Upper lobe of left lung (tissue), 6 donors: ENCODE results near the gene SUPT16H. TPM values are rescaled to one million over a fixed set of nuclear protein-coding genes. Genes with fewer than 3 reads are reported as not detected.

Experiments
- ATAC-seq, 2 donors: fragments of 200-7000 bp; cut with Tn5 transposase; one replicate each; pipeline ENCODE4 v1.9.1; 2022; ENCODE audit warnings: mild to moderate bottlenecking in 2 of 2, moderate library complexity in 2 of 2; ENCODE audit not compliant: low FRiP score in 2 of 2
- DNase-seq, 2 donors: peaks; one replicate each; pipeline ENCODE4 v3.0.0-alpha.2; 2019 to 2020
- H3K27ac ChIP-seq, 4 donors: fragments of 200-600 bp; sonication (generic); one replicate each; pipeline ENCODE4 v1.5.1; 2016 to 2019
- H3K27me3 ChIP-seq, 4 donors: fragments of 200-600 bp; sonication (generic); one replicate each; pipeline ENCODE4 v1.5.1; 2017 to 2019
- H3K36me3 ChIP-seq, 4 donors: fragments of 200-600 bp; sonication (generic); one replicate each; pipeline ENCODE4 v1.5.1; 2016 to 2019
- H3K4me1 ChIP-seq, 4 donors: fragments of 200-600 bp; sonication (generic); one replicate each; pipeline ENCODE4 v1.5.1; 2018 to 2019
- H3K4me3 ChIP-seq, 4 donors: fragments of 200-600 bp; sonication (generic); one replicate each; pipeline ENCODE4 v1.5.1; 2017 to 2019; ENCODE audit warnings: mild to moderate bottlenecking in 2 of 4, moderate library complexity in 1 of 4
- H3K9me3 ChIP-seq, 4 donors: fragments of 200-600 bp; sonication (generic); one replicate each; pipeline ENCODE4 v1.5.1; 2018 to 2019
- CTCF ChIP-seq, 6 experiments: fragments of 450-650 bp in 4 of 6; fragments of 200-600 bp in 2 of 6; sonication (generic) in 2 of 6; IDR thresholded peaks; one replicate each; pipeline ENCODE4 v1.5.1; 2016 to 2019; ENCODE audit warnings: antibody characterized with exemption in 6 of 6
- EP300 ChIP-seq, 4 donors: sonication (generic); formaldehyde crosslinking; IDR thresholded peaks; one replicate each; pipeline ENCODE4 v1.5.1; 2017; ENCODE audit warnings: antibody characterized with exemption in 4 of 4, control low read depth in 2 of 4
- POLR2A ChIP-seq, 4 donors: fragments of 450-650 bp; IDR thresholded peaks; one replicate each; pipeline ENCODE4 v1.5.1; 2016 to 2017; ENCODE audit warnings: antibody characterized with exemption in 4 of 4, mild to moderate bottlenecking in 2 of 4
- POLR2AphosphoS5 ChIP-seq, 2 donors: sonication (generic); formaldehyde crosslinking; IDR thresholded peaks; one replicate each; pipeline ENCODE4 v1.5.1; 2017; ENCODE audit warnings: antibody characterized with exemption in 2 of 2
- WGBS, 2 donors: methylation state at CpG; one replicate each; pipeline ENCODE4 v1.1.5; 2017 to 2018; 5-methylcytosine and 5-hydroxymethylcytosine counted together
- total RNA-seq, 6 donors: library from RNA; depleted of rRNA in 4 of 6; stranded (reverse); fragments of >200 nt in 4 of 6; gene quantifications; one replicate each; pipeline versions ENCODE4 v1.1.0 to v1.2.1, GENCODE V29; 2016 to 2021
- donor health status: DM: no; HTN: no; CAD: no; lungs with moderate emphysema.
- donor health status: DM: no; HTN: yes; CAD: no; lungs with severe emphysema.

The SUPT16H gene
- total RNA-seq, 6 donors from 2014 or later = 20.1 to 52.0 (median 47.3) TPM

GRCh38 chr14:21415329-21415728 is 31.5 kb upstream of the SUPT16H start:
- 96% methylated on average over 4 of the region's 4 CpGs for WGBS, 2 donors
- TF ChIP-seq POLR2AphosphoS5 (IDR thresholded peaks at IDR 0.05) = no peak
- TF ChIP-seq CTCF (IDR thresholded peaks at IDR 0.05) = no peak
- no peak for TF ChIP-seq POLR2A (IDR thresholded peaks at IDR 0.05)
- no peak for TF ChIP-seq EP300 (IDR thresholded peaks at IDR 0.05)
- H3K4me3 ChIP-seq = no peak overlapping the region
- peaks cover 43 to 97% (median 78%) of the 10 kb centered on the region in 4 donors for H3K36me3 ChIP-seq
- DNase-seq (no peak), ATAC-seq (no peak)
- H3K27ac ChIP-seq = no peak overlapping the region
- H3K4me1 ChIP-seq = no peaks in the 10 kb centered on the region
- H3K27me3 ChIP-seq = no peaks in the 10 kb centered on the region
- H3K9me3 ChIP-seq = no peaks in the 10 kb centered on the region

- Histone ChIP-seq H3K9me3 (no peaks in the 10 kb centered on the region), H3K27me3 (no peaks in the 10 kb centered on the region), H3K36me3 (peaks cover 42 to 97% (median 78%) of the 10 kb centered on the region in 4 donors), H3K27ac (no peak overlapping the region), H3K4me3 (no peak overlapping the region), H3K4me1 (no peaks in the 10 kb centered on the region)
- ATAC-seq (no peak), DNase-seq (no peak)
- 94 to 96% methylated on average over 1 of the region's 1 CpG for WGBS, 2 donors
- TF ChIP-seq POLR2A (IDR thresholded peaks at IDR 0.05) (no peak), CTCF (IDR thresholded peaks at IDR 0.05) (no peak), EP300 (IDR thresholded peaks at IDR 0.05) (no peak), POLR2AphosphoS5 (IDR thresholded peaks at IDR 0.05) (no peak)
These were observed 30.4 kb upstream of the SUPT16H start for GRCh38 chr14:21414137-21414631.

- 84 to 86% methylated on average over 3 of the region's 3 CpGs for WGBS, 2 donors
- no peak for ATAC-seq
These were observed 24.3 kb upstream of the SUPT16H start for GRCh38 chr14:21408147-21408546.

GRCh38 chr14:21406213-21406612 is 22.4 kb upstream of the SUPT16H start:
- ATAC-seq = no peak
- peaks cover 66 to 100% (median 93%) of the 10 kb centered on the region in 4 donors for H3K36me3 ChIP-seq
- no peaks in the 10 kb centered on the region for H3K27me3 ChIP-seq

More at GRCh38 chr14:21408147-21408546, 24.3 kb upstream of the SUPT16H start:
- no peaks in the 10 kb centered on the region for H3K4me1 ChIP-seq
- H3K4me3 ChIP-seq = no peak overlapping the region
- H3K36me3 ChIP-seq = peaks cover 65 to 100% (median 90%) of the 10 kb centered on the region in 4 donors
- TF ChIP-seq CTCF (IDR thresholded peaks at IDR 0.05) = no peak
- TF ChIP-seq POLR2A (IDR thresholded peaks at IDR 0.05) = no peak
- H3K9me3 ChIP-seq = no peaks in the 10 kb centered on the region
- DNase-seq = no peak
- H3K27ac ChIP-seq = no peak overlapping the region
- no peaks in the 10 kb centered on the region for H3K27me3 ChIP-seq

More at GRCh38 chr14:21406213-21406612, 22.4 kb upstream of the SUPT16H start:
- no peaks in the 10 kb centered on the region for H3K4me1 ChIP-seq
- H3K9me3 ChIP-seq = no peaks in the 10 kb centered on the region
- H3K27ac ChIP-seq = no peak overlapping the region
- TF ChIP-seq EP300 (IDR thresholded peaks at IDR 0.05) (no peak), POLR2AphosphoS5 (IDR thresholded peaks at IDR 0.05) (no peak), POLR2A (IDR thresholded peaks at IDR 0.05) (no peak), CTCF (IDR thresholded peaks at IDR 0.05) (no peak)
- no peak for DNase-seq
- H3K4me3 ChIP-seq = no peak overlapping the region
